ENCODE results near the gene SPATA12.

DNA sequence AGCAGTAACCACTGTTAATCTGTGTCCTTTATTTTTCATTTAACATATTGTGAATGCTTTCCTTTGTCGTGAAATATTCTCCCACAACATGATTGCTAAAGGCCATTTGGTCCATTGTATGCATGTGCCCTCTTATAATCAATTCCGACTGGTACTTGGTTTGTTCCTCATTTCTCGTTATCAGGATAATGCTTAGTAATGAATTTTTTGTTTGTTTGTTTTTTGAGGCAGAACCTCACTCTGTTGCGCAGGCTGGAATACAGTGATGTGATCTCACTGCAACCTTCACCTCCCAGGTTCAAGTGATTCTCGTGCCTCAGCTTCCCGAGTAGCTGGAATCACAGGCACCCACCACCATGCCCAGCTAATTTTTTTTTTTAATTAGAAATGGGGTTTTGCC is 22.0 kb downstream of the SPATA12 start:
- TF ChIP-seq, protein P1, sequence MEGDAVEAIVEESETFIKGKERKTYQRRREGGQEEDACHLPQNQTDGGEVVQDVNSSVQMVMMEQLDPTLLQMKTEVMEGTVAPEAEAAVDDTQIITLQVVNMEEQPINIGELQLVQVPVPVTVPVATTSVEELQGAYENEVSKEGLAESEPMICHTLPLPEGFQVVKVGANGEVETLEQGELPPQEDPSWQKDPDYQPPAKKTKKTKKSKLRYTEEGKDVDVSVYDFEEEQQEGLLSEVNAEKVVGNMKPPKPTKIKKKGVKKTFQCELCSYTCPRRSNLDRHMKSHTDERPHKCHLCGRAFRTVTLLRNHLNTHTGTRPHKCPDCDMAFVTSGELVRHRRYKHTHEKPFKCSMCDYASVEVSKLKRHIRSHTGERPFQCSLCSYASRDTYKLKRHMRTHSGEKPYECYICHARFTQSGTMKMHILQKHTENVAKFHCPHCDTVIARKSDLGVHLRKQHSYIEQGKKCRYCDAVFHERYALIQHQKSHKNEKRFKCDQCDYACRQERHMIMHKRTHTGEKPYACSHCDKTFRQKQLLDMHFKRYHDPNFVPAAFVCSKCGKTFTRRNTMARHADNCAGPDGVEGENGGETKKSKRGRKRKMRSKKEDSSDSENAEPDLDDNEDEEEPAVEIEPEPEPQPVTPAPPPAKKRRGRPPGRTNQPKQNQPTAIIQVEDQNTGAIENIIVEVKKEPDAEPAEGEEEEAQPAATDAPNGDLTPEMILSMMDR (conservative IDR thresholded peaks at IDR 0.05; ENCODE audit: low read length) = no peak
- TF ChIP-seq EZH2phosphoT487 (IDR thresholded peaks at IDR 0.05; ENCODE audit: borderline replicate concordance) = no peak
